HUES64 (cell line): ENCODE results near the gene MRPS27.
A peak's percentile ranks its signal among the peaks of the same experiment; 100 is the strongest.
"Not testable (repeated sequence)": the region's sequence is repeated elsewhere in the genome, so short reads cannot be mapped to it uniquely, and the experiment has no call there.

Experiments
- H3K27ac ChIP-seq: 2 replicates; pipeline ENCODE4 v1.7.0; 2013; ENCODE audit warnings: low read depth, low read length, inconsistent platforms
- H3K27me3 ChIP-seq: 2 replicates; pipeline ENCODE4 v1.6.1; 2013; ENCODE audit warnings: mild to moderate bottlenecking, low read length; ENCODE audit not compliant: insufficient read depth
- H3K36me3 ChIP-seq: 2 replicates; pipeline ENCODE4 v1.6.1; 2013; ENCODE audit warnings: mild to moderate bottlenecking, low read length; ENCODE audit not compliant: insufficient read depth
- H3K4me1 ChIP-seq: 2 replicates; pipeline ENCODE4 v1.6.1; 2013; ENCODE audit warnings: mild to moderate bottlenecking, low read length, moderate library complexity; ENCODE audit not compliant: insufficient read depth
- H3K4me3 ChIP-seq: 2 replicates; pipeline ENCODE4 v1.5.1; 2013; ENCODE audit warnings: mild to moderate bottlenecking, low read length, moderate library complexity
- H3K9ac ChIP-seq: 2 replicates; pipeline ENCODE4 v1.6.1; 2013; ENCODE audit warnings: mild to moderate bottlenecking, low read depth, low read length
- H3K9me3 ChIP-seq: 2 replicates; pipeline ENCODE4 v1.6.1; 2013; ENCODE audit warnings: low read depth, low read length; ENCODE audit not compliant: insufficient read depth
- WGBS: fragments of 150-250, 120-280 bp; methylation state at CpG from one replicate; pipeline ENCODE4 v1.1.7; 2013; ENCODE audit warnings: missing lambda C conversion rate; 5-methylcytosine and 5-hydroxymethylcytosine counted together

MRPS27 gene

GRCh38 chr5:72180925-72181324 lies 139.1 kb downstream of the MRPS27 start:
- no peak overlapping the region for H3K4me3 ChIP-seq
- no peaks in the 10 kb centered on the region for H3K27me3 ChIP-seq
- H3K36me3 ChIP-seq: peaks cover 32% of the 10 kb centered on the region
- H3K27ac ChIP-seq: no peak overlapping the region
- H3K9me3 ChIP-seq: no peaks in the 10 kb centered on the region
- WGBS: 76% methylated on average over 4 of the region's 4 CpGs
- peaks cover 32% of the 10 kb centered on the region for H3K4me1 ChIP-seq
- H3K9ac ChIP-seq: no peak overlapping the region

- H3K36me3 ChIP-seq: peaks cover 30% of the 10 kb centered on the region
- H3K9me3 ChIP-seq: no peaks in the 10 kb centered on the region
- 94% methylated on average over 11 of the region's 11 CpGs for WGBS
- H3K27ac ChIP-seq: peak overlapping the region; percentile 85
- H3K4me3 ChIP-seq: no peak overlapping the region
- no peak overlapping the region for H3K9ac ChIP-seq
- peaks cover 32% of the 10 kb centered on the region for H3K4me1 ChIP-seq
- no peaks in the 10 kb centered on the region for H3K27me3 ChIP-seq
These were observed 140.1 kb downstream of the MRPS27 start for GRCh38 chr5:72179816-72180440.

- H3K36me3 ChIP-seq: peaks cover 23% of the 10 kb centered on the region
- 77% methylated on average over 29 of the region's 29 CpGs for WGBS
- peak overlapping the region; percentile 85 for H3K27ac ChIP-seq
- no peaks in the 10 kb centered on the region for H3K9me3 ChIP-seq
- peak overlapping the region; percentile 22; the same call in 1 of the 2 replicates for H3K9ac ChIP-seq
- peaks cover 32% of the 10 kb centered on the region for H3K4me1 ChIP-seq
- H3K27me3 ChIP-seq: no peaks in the 10 kb centered on the region
- H3K4me3 ChIP-seq: no peak overlapping the region
These were observed 140.8 kb downstream of the MRPS27 start for GRCh38 chr5:72179028-72179815.

- H3K9me3 ChIP-seq: no peaks in the 10 kb centered on the region
- H3K4me1 ChIP-seq: peaks cover 20% of the 10 kb centered on the region
- no peaks in the 10 kb centered on the region for H3K27me3 ChIP-seq
- peaks cover 22% of the 10 kb centered on the region for H3K36me3 ChIP-seq
- H3K27ac ChIP-seq: no peak overlapping the region
- H3K9ac ChIP-seq: no peak overlapping the region
- WGBS: 80% methylated on average over 1 of the region's 3 CpGs
- H3K4me3 ChIP-seq: no peak overlapping the region
These were observed 142.5 kb downstream of the MRPS27 start for GRCh38 chr5:72177538-72177937.

- Histone ChIP-seq H3K27ac (no peak overlapping the region), H3K4me3 (no peak overlapping the region), H3K9me3 (no peaks in the 10 kb centered on the region), H3K27me3 (no peaks in the 10 kb centered on the region), H3K4me1 (peaks cover 25% of the 10 kb centered on the region), H3K9ac (no peak overlapping the region), H3K36me3 (peaks cover 28% of the 10 kb centered on the region)
- WGBS: 96% methylated on average over 4 of the region's 4 CpGs
These were observed 147.3 kb downstream of the MRPS27 start for GRCh38 chr5:72172786-72173185.

GRCh38 chr5:72171667-72172066 lies 148.4 kb downstream of the MRPS27 start:
- H3K4me3 ChIP-seq: no peak overlapping the region
- H3K27me3 ChIP-seq: no peaks in the 10 kb centered on the region
- H3K36me3 ChIP-seq: peaks cover 27% of the 10 kb centered on the region
- H3K9me3 ChIP-seq: no peaks in the 10 kb centered on the region
- peaks cover 36% of the 10 kb centered on the region for H3K4me1 ChIP-seq
- H3K9ac ChIP-seq: no peak overlapping the region
- no peak overlapping the region for H3K27ac ChIP-seq
- 97% methylated on average over 6 of the region's 6 CpGs for WGBS

GRCh38 chr5:72171181-72171580 lies 148.9 kb downstream of the MRPS27 start:
- 93% methylated on average over 3 of the region's 3 CpGs for WGBS
- Histone ChIP-seq H3K36me3 (peaks cover 26% of the 10 kb centered on the region), H3K4me1 (peaks cover 41% of the 10 kb centered on the region)
- not testable (repeated sequence) for H3K9ac ChIP-seq, H3K27me3 ChIP-seq, H3K4me3 ChIP-seq, H3K27ac ChIP-seq, H3K9me3 ChIP-seq

- 92% methylated on average over 1 of the region's 2 CpGs for WGBS
- Histone ChIP-seq H3K4me3 (no peak overlapping the region), H3K9ac (no peak overlapping the region), H3K36me3 (peaks cover 25% of the 10 kb centered on the region), H3K27ac (no peak overlapping the region), H3K9me3 (no peaks in the 10 kb centered on the region), H3K27me3 (no peaks in the 10 kb centered on the region), H3K4me1 (peaks cover 52% of the 10 kb centered on the region)
These were observed 149.9 kb downstream of the MRPS27 start for GRCh38 chr5:72170101-72170500.
